OCI-LY7 (cell line): Measurements from ENCODE around the gene CNTN5. TPM values are rescaled to one million over a fixed set of nuclear protein-coding genes. Genes with fewer than 3 reads are reported as not detected.

ENCODE experiments used
- BruUV-seq: library from RNA; stranded (reverse); fragments of 400-500 nt; replicated peaks from 2 replicates; lab custom pipeline; 2021; lab: Mats Ljungman, UMichigan
- CTCF ChIA-PET: fragments of 300-600 bp; sonication (Branson Sonifier 250); formaldehyde crosslinking; loops from one replicate; lab custom pipeline; 2022; ENCODE audit warnings: antibody characterized with exemption; ENCODE audit not compliant: unreplicated experiment; lab: Charles Lee
- POLR2A ChIA-PET: fragments of 300-600 bp; sonication (Branson Sonifier 250); formaldehyde crosslinking; loops from one replicate; lab custom pipeline; 2022; ENCODE audit warnings: antibody characterized with exemption; lab: Charles Lee
- DNase-seq: peaks from one replicate; pipeline ENCODE4 v3.0.0-alpha.2; 2015; ENCODE audit warnings: low spot score
- H2AFZ ChIP-seq: fragments of 200-600 bp; sonication (generic), shearing (Covaris generic); 2 replicates; pipeline ENCODE4 v1.6.1; 2014; ENCODE audit warnings: mild to moderate bottlenecking, antibody characterized with exemption, low read length, moderate library complexity
- H3K27ac ChIP-seq: fragments of 200-600 bp; sonication (generic); 2 replicates; pipeline ENCODE4 v1.5.1; 2014; ENCODE audit warnings: mixed run types, low read depth, mild to moderate bottlenecking, moderate library complexity, low read length, inconsistent platforms; ENCODE audit not compliant: poor library complexity, severe bottlenecking
- H3K36me3 ChIP-seq: fragments of 200-600 bp; sonication (generic); 2 replicates; pipeline ENCODE4 v1.6.1; 2014; ENCODE audit warnings: mild to moderate bottlenecking, antibody characterized with exemption, low read length, moderate library complexity, mixed read lengths; ENCODE audit not compliant: insufficient read depth
- H3K4me1 ChIP-seq: fragments of 200-600 bp; sonication (generic); 2 replicates; pipeline ENCODE4 v1.5.1; 2014; ENCODE audit warnings: mild to moderate bottlenecking, low read length; ENCODE audit not compliant: insufficient read depth, poor library complexity, severe bottlenecking
- H3K4me2 ChIP-seq: fragments of 200-600 bp; sonication (generic); 2 replicates; pipeline ENCODE4 v1.6.1; 2014; ENCODE audit warnings: mild to moderate bottlenecking, low read length
- H3K4me3 ChIP-seq: fragments of 200-600 bp; sonication (generic); 2 replicates; pipeline ENCODE4 v1.5.1; 2014; ENCODE audit warnings: mild to moderate bottlenecking, low read depth, low read length; ENCODE audit not compliant: poor library complexity, severe bottlenecking
- H3K79me2 ChIP-seq: fragments of 200-600 bp; sonication (generic); 2 replicates; pipeline ENCODE4 v1.6.1; 2016; ENCODE audit warnings: low read depth, mild to moderate bottlenecking, low read length, moderate library complexity, mixed read lengths; ENCODE audit not compliant: insufficient read depth
- H3K9me2 ChIP-seq: fragments of 200-600 bp; sonication (generic); 2 replicates; pipeline ENCODE4 v1.6.1; 2016; ENCODE audit warnings: mild to moderate bottlenecking, low read length, mixed read lengths; ENCODE audit not compliant: insufficient read depth
- H3K9me3 ChIP-seq: fragments of 200-600 bp; sonication (generic); 2 replicates; pipeline ENCODE4 v1.6.1; 2014; ENCODE audit warnings: mild to moderate bottlenecking, mixed run types, low read length, mixed read lengths
- H4K20me1 ChIP-seq: fragments of 200-600 bp; sonication (generic); 2 replicates; pipeline ENCODE4 v1.6.1; 2014; ENCODE audit warnings: mild to moderate bottlenecking, antibody characterized with exemption, low read length, moderate library complexity, mixed read lengths; ENCODE audit not compliant: insufficient read depth
- EZH2phosphoT487 ChIP-seq: fragments of 200-600 bp; sonication (generic); IDR thresholded peaks from 2 replicates; pipeline ENCODE4 v1.6.1; 2018; ENCODE audit warnings: low read depth, borderline replicate concordance, mild to moderate bottlenecking, mixed run types, antibody characterized with exemption, low read length, moderate library complexity, mixed read lengths
- intact Hi-C: fragments of 100-400 bp; cut with micrococcal nuclease; formaldehyde crosslinking; loops from one replicate; pipeline ENCODE4 v1.10.0; 2022; ENCODE audit not compliant: unreplicated experiment
- total RNA-seq, 2 experiments: library from RNA; depleted of rRNA in 1 of 2; stranded (reverse); fragments of >200 nt in 1 of 2; shearing (Covaris generic) in 1 of 2; gene quantifications; 2 replicates each; pipeline ENCODE4 v1.2.3, GENCODE V29; 2014 to 2022
- TF ChIP-seq, protein P1 (sequence below): fragments of 200-600 bp; sonication (generic); conservative IDR thresholded peaks from 2 replicates; pipeline ENCODE4 v1.5.1; 2014; ENCODE audit warnings: mild to moderate bottlenecking, antibody characterized with exemption, low read length, moderate library complexity, mixed read lengths

CNTN5 gene
- total RNA-seq, 2 experiments from 2014 or later: not detected

GRCh38 chr11:99934008-99934407 is 913.3 kb downstream of the CNTN5 start:
- Histone ChIP-seq H3K9me2 (no peaks in the 10 kb centered on the region), H3K27ac (no peak overlapping the region), H3K4me1 (no peaks in the 10 kb centered on the region), H3K36me3 (no peaks in the 10 kb centered on the region), H3K79me2 (no peaks in the 10 kb centered on the region), H4K20me1 (no peaks in the 10 kb centered on the region), H3K4me3 (no peak overlapping the region), H2AFZ (no peak overlapping the region), H3K9me3 (no peaks in the 10 kb centered on the region), H3K4me2 (no peak overlapping the region)
- no peak for TF ChIP-seq EZH2phosphoT487
- TF ChIP-seq, protein P1, sequence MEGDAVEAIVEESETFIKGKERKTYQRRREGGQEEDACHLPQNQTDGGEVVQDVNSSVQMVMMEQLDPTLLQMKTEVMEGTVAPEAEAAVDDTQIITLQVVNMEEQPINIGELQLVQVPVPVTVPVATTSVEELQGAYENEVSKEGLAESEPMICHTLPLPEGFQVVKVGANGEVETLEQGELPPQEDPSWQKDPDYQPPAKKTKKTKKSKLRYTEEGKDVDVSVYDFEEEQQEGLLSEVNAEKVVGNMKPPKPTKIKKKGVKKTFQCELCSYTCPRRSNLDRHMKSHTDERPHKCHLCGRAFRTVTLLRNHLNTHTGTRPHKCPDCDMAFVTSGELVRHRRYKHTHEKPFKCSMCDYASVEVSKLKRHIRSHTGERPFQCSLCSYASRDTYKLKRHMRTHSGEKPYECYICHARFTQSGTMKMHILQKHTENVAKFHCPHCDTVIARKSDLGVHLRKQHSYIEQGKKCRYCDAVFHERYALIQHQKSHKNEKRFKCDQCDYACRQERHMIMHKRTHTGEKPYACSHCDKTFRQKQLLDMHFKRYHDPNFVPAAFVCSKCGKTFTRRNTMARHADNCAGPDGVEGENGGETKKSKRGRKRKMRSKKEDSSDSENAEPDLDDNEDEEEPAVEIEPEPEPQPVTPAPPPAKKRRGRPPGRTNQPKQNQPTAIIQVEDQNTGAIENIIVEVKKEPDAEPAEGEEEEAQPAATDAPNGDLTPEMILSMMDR: no peak
- intact Hi-C loops: no loop called here
- no TSS peak for BruUV-seq
- ChIA-PET POLR2A (interaction anchor here (0.7 kb wide), 1 partner anchor 877 kb away, joined by 3 read pairs; no protein-coding TSS in a partner anchor), CTCF (no interaction called here)
- no peak for DNase-seq

DNA sequence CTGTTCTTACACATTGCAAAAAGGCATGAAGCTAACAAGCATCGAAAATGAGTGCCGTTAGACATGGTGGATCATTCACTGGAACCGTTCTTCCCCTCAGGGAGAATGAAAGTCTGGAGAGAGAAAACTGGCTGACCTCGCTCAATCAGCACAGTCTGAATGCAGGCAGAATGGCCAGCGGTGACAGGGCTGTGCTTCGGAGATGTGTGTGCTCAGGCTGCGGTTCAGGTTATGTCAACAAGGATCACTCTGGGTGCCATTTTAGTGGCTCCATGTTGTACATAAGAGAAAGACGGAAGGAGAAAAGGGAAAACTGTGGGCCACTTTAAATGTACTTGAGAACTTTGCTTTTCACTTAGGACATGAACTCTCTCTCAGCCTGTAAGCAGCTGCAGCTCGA is 916.6 kb downstream of the CNTN5 start:
- H4K20me1 ChIP-seq: no peaks in the 10 kb centered on the region
- no peak for DNase-seq
- intact Hi-C loops: no loop called here
- no peak overlapping the region for H3K4me3 ChIP-seq
- TF ChIP-seq, protein P1: no peak
- TF ChIP-seq EZH2phosphoT487: no peak
- no TSS peak for BruUV-seq
- no peaks in the 10 kb centered on the region for H3K9me3 ChIP-seq
- no peak overlapping the region for H3K4me2 ChIP-seq
- no peaks in the 10 kb centered on the region for H3K9me2 ChIP-seq
- no peak overlapping the region for H2AFZ ChIP-seq
- no peaks in the 10 kb centered on the region for H3K4me1 ChIP-seq
- ChIA-PET CTCF (no interaction called here), POLR2A (interaction anchor here (0.5 kb wide), 1 partner anchor 94 kb away, joined by 3 read pairs; no protein-coding TSS in a partner anchor)
- no peaks in the 10 kb centered on the region for H3K79me2 ChIP-seq
- H3K27ac ChIP-seq: no peak overlapping the region
- no peaks in the 10 kb centered on the region for H3K36me3 ChIP-seq

DNA sequence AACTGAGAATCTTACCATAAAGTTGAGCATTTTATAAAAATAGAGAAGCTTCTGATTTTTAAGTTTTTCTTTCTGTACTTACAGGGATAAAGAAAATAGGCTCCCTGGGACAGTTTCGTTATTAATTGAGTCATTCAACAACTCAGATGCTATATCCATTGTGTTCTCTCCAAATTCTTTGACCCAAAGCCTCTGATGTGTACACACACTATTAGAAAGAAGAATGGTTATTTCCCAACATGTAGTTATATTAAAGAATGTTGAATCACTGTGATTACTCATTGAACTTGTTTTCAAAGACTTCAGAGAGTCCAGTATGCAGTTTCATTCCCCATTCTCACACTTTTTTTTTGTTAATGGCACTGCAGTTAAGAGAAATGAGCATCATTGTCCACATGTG is 932.1 kb downstream of the CNTN5 start:
- H2AFZ ChIP-seq: no peak overlapping the region
- no peaks in the 10 kb centered on the region for H4K20me1 ChIP-seq
- H3K9me3 ChIP-seq: no peaks in the 10 kb centered on the region
- no peaks in the 10 kb centered on the region for H3K9me2 ChIP-seq
- no peak overlapping the region for H3K4me3 ChIP-seq
- intact Hi-C loops: no loop called here
- ChIA-PET CTCF (no interaction called here), POLR2A (no interaction called here)
- no peak overlapping the region for H3K27ac ChIP-seq
- H3K4me2 ChIP-seq: no peak overlapping the region
- BruUV-seq: no TSS peak
- no peaks in the 10 kb centered on the region for H3K36me3 ChIP-seq
- H3K4me1 ChIP-seq: no peaks in the 10 kb centered on the region
- TF ChIP-seq, protein P1: no peak
- DNase-seq: no peak
- H3K79me2 ChIP-seq: no peaks in the 10 kb centered on the region
